ENCODE data around the gene TAPBP.

TAPBP gene

DNA sequence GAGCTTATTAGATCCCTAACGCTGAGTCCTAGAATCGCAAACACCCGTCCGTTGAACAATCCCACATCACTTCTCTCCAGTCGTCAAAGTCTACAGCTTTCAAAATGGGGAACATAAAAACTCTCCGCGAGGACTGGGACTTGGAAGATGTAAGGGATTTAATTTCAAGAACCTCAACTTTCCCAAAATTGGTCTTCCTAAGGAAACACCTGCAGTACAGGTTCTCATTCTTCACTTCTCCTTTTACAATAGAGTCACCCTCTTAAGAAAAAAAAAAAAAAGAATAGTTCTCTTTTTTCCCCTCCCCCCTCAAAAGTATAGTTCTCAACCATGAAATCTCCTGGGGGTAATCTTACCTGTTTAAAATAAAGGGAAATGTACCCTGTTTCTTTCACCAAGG lies 10.2 kb upstream of the TAPBP start:
- no peak for DNase-seq (ENCODE audit: extremely low read depth, low read depth)
- no peak for TF ChIP-seq CTCF (IDR thresholded peaks at IDR 0.05; ENCODE audit: low read depth, low read length)

DNA sequence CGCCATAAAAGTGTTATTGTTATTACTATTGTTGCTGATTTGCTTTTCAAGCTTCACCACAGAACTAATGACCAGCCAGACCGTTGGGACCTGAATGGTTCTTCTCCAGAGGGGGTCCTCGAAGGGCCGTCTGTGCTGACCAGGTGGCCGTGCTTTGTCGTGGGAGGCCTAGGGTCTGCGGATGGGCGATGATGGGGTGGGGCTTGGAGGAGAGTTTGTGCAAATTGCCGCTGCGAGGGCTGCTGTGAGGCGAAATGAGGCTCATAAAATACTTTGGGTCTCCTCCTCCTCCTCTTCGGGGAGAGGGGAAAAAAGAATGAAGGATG lies 9.7 kb upstream of the TAPBP start:
- DNase-seq (ENCODE audit: extremely low read depth, low read depth) = no peak
- TF ChIP-seq CTCF (IDR thresholded peaks at IDR 0.05; ENCODE audit: low read depth, low read length) = no peak

DNA sequence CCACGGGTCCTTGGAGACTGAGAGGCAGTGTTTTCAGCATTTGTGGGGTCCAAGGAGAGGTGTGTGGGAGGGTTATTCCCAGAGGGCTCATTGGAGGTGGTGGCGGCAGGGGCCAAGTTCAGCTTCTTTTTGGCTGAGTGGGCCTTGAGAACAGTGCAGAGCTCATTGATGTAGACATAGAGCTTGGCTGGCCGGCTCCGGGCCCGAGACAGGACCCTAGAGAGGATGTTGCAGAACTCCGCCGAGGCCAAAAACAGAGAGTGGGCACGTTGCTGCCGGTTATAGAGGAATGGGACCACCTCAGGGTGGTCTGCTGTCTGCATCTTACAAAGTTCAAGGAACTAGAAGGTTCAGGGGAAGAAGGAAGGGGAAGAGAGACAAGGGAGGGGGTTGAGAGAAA lies 7.3 kb upstream of the TAPBP start:
- no peak for TF ChIP-seq CTCF (IDR thresholded peaks at IDR 0.05; ENCODE audit: low read depth, low read length)
- no peak for DNase-seq (ENCODE audit: extremely low read depth, low read depth)

DNA sequence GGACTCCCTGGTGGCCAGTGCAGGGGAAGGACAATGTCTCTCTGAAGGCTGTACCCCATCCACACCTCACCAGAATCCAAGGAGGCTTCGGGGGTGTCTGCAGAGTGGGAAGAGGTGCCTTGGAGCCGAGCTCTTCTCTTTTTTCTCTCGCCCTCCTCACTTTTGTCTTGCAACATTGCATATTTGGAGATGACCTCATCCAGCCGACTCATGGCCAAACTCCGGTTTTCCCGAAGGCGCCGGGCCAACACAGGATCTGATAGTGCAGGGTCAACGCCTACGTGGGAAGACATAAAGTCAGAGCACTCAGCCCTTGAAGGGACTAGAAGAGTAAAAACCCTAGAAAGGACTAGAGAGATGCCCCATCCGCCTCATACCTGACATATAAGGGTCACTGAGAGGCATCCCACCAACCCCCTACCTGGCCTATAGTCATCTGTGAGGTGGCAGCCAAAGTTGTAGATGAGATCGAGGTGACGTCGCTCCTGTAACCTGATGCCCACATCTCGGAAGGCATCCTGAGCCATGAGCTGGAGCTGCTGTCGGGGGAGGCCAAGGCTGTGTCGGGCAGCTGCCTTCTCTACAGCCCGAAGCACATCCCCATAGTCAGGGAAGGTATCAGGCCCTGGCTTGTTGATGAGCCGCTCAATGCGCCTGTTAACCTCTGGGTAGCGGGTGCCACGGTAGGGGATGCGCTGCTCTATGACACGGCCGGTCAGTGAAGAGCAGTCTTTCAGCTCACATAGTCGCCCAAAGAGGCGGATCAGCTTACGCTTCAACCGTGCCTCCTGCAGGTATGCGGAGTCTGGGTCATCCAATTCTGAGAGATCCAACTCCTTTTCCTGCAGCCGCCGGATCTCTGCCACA lies 6.7 kb upstream of the TAPBP start:
- no peak for DNase-seq (ENCODE audit: extremely low read depth, low read depth)

DNA sequence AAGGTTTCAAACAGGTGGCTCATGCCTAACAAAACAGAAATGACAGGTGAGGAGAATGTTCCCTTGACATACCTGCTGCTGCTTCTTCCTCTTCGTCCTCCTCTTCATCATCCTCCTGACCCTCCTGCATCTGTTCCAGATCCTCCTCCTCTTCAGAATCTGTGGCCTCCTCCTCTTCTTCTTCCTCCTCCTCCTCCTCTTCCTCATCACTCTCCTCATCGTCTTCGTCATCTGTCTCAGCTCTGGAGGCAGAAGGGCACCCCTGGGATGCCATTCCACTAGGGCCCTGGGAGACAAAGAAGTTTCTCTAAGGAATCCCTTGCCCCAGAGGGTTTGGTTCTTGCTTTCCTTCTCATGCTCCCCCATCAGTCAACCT lies 6.0 kb upstream of the TAPBP start:
- TF ChIP-seq CTCF (IDR thresholded peaks at IDR 0.05; ENCODE audit: low read depth, low read length) = no peak
- no peak for DNase-seq (ENCODE audit: extremely low read depth, low read depth)

More for the DNA sequence above, 6.7 kb upstream of the TAPBP start:
- no peak for TF ChIP-seq CTCF (IDR thresholded peaks at IDR 0.05; ENCODE audit: low read depth, low read length)

DNA sequence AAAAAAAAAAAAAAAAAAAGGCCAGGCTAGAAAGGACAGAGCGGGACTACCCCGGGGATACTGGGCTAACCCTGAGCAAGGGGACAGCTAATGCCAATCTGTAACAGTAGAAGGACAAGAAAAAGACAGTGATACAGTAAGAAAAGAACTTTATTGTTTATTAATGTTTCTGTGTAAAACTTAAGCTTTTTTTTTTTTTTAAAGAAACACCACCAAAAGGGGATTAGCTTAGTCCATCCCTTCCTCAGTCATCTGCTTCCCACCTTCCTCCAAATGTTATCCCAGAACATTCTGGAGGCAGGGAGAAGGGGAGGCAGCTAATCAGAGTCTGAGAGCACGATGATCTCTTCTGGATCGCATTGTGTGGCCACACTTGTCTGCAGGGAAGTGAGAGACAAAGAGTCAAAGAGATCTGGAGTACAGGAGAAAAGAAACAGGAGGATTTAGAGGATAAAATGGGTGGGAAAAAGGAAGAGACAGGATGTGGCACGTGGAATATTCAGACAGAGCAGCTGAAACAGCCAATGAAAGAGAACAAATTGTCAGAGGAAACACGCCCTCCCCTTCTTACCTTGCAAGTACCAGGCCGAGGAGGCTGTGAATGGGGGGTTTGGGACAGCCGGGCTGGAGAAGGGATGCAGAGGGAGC lies 4.7 kb upstream of the TAPBP start:
- TF ChIP-seq CTCF (IDR thresholded peaks at IDR 0.05; ENCODE audit: low read depth, low read length) = no peak
- DNase-seq (ENCODE audit: extremely low read depth, low read depth) = no peak

GRCh38 chr6:33317669-33318425 lies 4.0 kb upstream of the TAPBP start, which contains the start of gene ZBTB22:
ZBTB22 (minus strand) TSS chr6:33317744; CDS start chr6:33316916, 828 bp downstream.
- peak; percentile 98 for DNase-seq (ENCODE audit: extremely low read depth, low read depth)
- no peak for TF ChIP-seq CTCF (IDR thresholded peaks at IDR 0.05; ENCODE audit: low read depth, low read length)
